Naive thymus-derived CD4-positive, alpha-beta T cell (primary cell): ENCODE data around the gene SRSF6. TPM values are rescaled to one million over a fixed set of nuclear protein-coding genes. Genes with fewer than 3 reads are reported as not detected.

Experiments used
- ATAC-seq: fragments of 150-1000 bp; cut with Tn5 transposase; 2 replicates; pipeline ENCODE4 v1.10.0; 2021; ENCODE audit warnings: mild to moderate bottlenecking, moderate library complexity
- CTCF ChIA-PET: fragments of 350-600 bp; sonication (Branson Sonifier 250); formaldehyde crosslinking; loops from one replicate; lab custom pipeline; 2021; ENCODE audit warnings: antibody characterized with exemption; lab: Charles Lee
- POLR2A ChIA-PET: fragments of 350-600 bp; sonication (Branson Sonifier 250); formaldehyde crosslinking; loops from one replicate; lab custom pipeline; 2021; ENCODE audit warnings: antibody characterized with exemption, inconsistent platforms; lab: Charles Lee
- DNase-seq, 9 donors: peaks; one replicate each; pipeline versions ENCODE4 v3.0.0 to v3.0.0-alpha.2; 2020 to 2022; ENCODE audit warnings: mixed read lengths in 1 of 9
- H3K27ac ChIP-seq: one replicate; pipeline ENCODE4 v1.7.0; 2013; ENCODE audit warnings: mild to moderate bottlenecking, low read depth, low read length, moderate library complexity
- H3K27me3 ChIP-seq, 2 donors: one replicate each; pipeline ENCODE4 v1.7.0; 2013; ENCODE audit warnings: low read length in 2 of 2, mild to moderate bottlenecking in 2 of 2, moderate library complexity in 2 of 2; ENCODE audit not compliant: control insufficient read depth in 2 of 2, insufficient read depth in 2 of 2
- H3K36me3 ChIP-seq, 3 experiments: 1 replicate in 2 of 3; 2 replicates in 1 of 3; pipeline ENCODE4 v1.7.0; 2013; ENCODE audit warnings: low read length in 3 of 3, mild to moderate bottlenecking in 3 of 3, moderate library complexity in 1 of 3; ENCODE audit not compliant: insufficient read depth in 3 of 3, control insufficient read depth in 2 of 3
- H3K4me1 ChIP-seq, 2 donors: one replicate each; pipeline ENCODE4 v1.7.0; 2013; ENCODE audit warnings: low read length in 2 of 2, mild to moderate bottlenecking in 2 of 2, moderate library complexity in 1 of 2; ENCODE audit not compliant: control insufficient read depth in 2 of 2, insufficient read depth in 2 of 2
- H3K4me3 ChIP-seq: 2 replicates; pipeline ENCODE4 v1.7.0; 2013; ENCODE audit warnings: mild to moderate bottlenecking, low read length
- H3K9me3 ChIP-seq, 3 experiments: 1 replicate in 2 of 3; 2 replicates in 1 of 3; pipeline ENCODE4 v1.7.0; 2013; ENCODE audit warnings: low read length in 3 of 3; ENCODE audit not compliant: control insufficient read depth in 2 of 3
- H3K27ac Mint-ChIP-seq, 9 donors: one replicate each; pipeline ENCODE4 v1.8.0; 2020 to 2022; ENCODE audit warnings: mixed read lengths in 9 of 9, mild to moderate bottlenecking in 8 of 9, moderate library complexity in 5 of 9, inconsistent platforms in 2 of 9
- H3K27me3 Mint-ChIP-seq, 5 donors: one replicate each; pipeline ENCODE4 v1.8.0; 2021 to 2022; ENCODE audit warnings: mixed read lengths in 5 of 5, mild to moderate bottlenecking in 1 of 5
- H3K36me3 Mint-ChIP-seq, 5 donors: one replicate each; pipeline ENCODE4 v1.8.0; 2020 to 2022; ENCODE audit warnings: mixed read lengths in 5 of 5, mild to moderate bottlenecking in 3 of 5, inconsistent platforms in 1 of 5
- H3K4me1 Mint-ChIP-seq, 7 donors: one replicate each; pipeline ENCODE4 v1.8.0; 2020 to 2022; ENCODE audit warnings: mixed read lengths in 7 of 7, mild to moderate bottlenecking in 3 of 7, inconsistent platforms in 1 of 7
- H3K4me3 Mint-ChIP-seq, 10 donors: one replicate each; pipeline ENCODE4 v1.8.0; 2020 to 2022; ENCODE audit warnings: mild to moderate bottlenecking in 10 of 10, mixed read lengths in 10 of 10, moderate library complexity in 6 of 10, inconsistent platforms in 2 of 10
- H3K9me3 Mint-ChIP-seq, 11 donors: one replicate each; pipeline ENCODE4 v1.8.0; 2020 to 2022; ENCODE audit warnings: mixed read lengths in 11 of 11, mild to moderate bottlenecking in 4 of 11, inconsistent platforms in 1 of 11, moderate library complexity in 1 of 11
- intact Hi-C, 2 donors: fragments of 100-400 bp; cut with micrococcal nuclease; formaldehyde crosslinking; loops; one replicate each; pipeline ENCODE4 v1.15.1; 2023
- polyA plus RNA-seq, 2 donors: library from polyadenylated mRNA; unstranded; fragments of 300-500 nt; fragmentation: Illumina TruSeq; gene quantifications; one replicate each; pipeline ENCODE4 v1.2.3, GENCODE V29; 2021
- total RNA-seq, 6 experiments: library from RNA in 5 of 6; stranded (reverse) in 5 of 6; gene quantifications; 1 replicate in 5 of 6; 2 replicates in 1 of 6; pipeline ENCODE4 v1.2.3 and lab custom pipeline; 2021 to 2026

SRSF6 gene
- total RNA-seq, result 100 to 1,000 TPM; 168 to 291 (median 239) TPM
- polyA plus RNA-seq, result 10 to 100 TPM; 46.6 to 52.8 TPM
- total RNA-seq (lab: John Stamatoyannopoulos, UW), result 359 reads per million, percentile 97 among the genes with 10 or more reads in this experiment

- Histone ChIP-seq H3K27ac (peak within 1 kb of the TSS; percentile 100), H3K27me3 (no peaks in the 10 kb centered on the region), H3K4me3 (peak within 1 kb of the TSS; percentile 86), H3K4me1 (peaks cover 10 to 29% of the 10 kb centered on the region in 2 donors), H3K9me3 (no peaks in the 10 kb centered on the region), H3K36me3 (peaks cover 17 to 33% (median 20%) of the 10 kb centered on the region in 3 experiments)
- peak within 1 kb of the TSS; percentile 96 to 100 (median 99) for H3K27ac Mint-ChIP-seq
- H3K27me3 Mint-ChIP-seq, result peaks cover 0 to 14% (median 4%) of the 10 kb centered on the region in 5 donors
- DNase-seq, result peak; percentile 88 to 96 (median 94)
- ATAC-seq, result peak; percentile 92
- CTCF ChIA-PET, result interaction anchor here (0.6 kb wide), 2 partner anchors 8 to 34 kb away, joined by 3 read pairs; no protein-coding TSS in a partner anchor
- no peaks in the 10 kb centered on the region for H3K9me3 Mint-ChIP-seq
- peak within 1 kb of the TSS; percentile 79 to 100 (median 94) for H3K4me3 Mint-ChIP-seq
- peaks cover 7 to 29% (median 23%) of the 10 kb centered on the region in 5 donors for H3K36me3 Mint-ChIP-seq
- H3K4me1 Mint-ChIP-seq, result peaks cover 24 to 48% (median 38%) of the 10 kb centered on the region in 7 donors
- POLR2A ChIA-PET, result interaction anchor here (0.6 to 3.4 kb wide), 13 partner anchors 9 to 1210 kb away, joined by 3 to 18 read pairs (median 3); partner anchors contain the start of genes IFT52 and OSER1
- intact Hi-C loops, result loop anchor here (1.0 to 10.0 kb wide), 15 partner anchors 56 to 1959 kb away; partner anchors contain the start of genes IFT52 (in 2 of the 2), OSER1 (in 2 of the 2), YWHAB (in 2 of the 2) and CHD6 (in 1 of the 2)
Observed at GRCh38 chr20:43457640-43458421, at the start of gene SRSF6. SRSF6 (plus strand) TSS chr20:43457896; CDS start chr20:43458034, 138 bp downstream.

- Mint-ChIP-seq H3K27ac (no peak overlapping the region), H3K9me3 (peaks cover 0 to 48% (median 8%) of the 10 kb centered on the region in 11 donors), H3K36me3 (peaks cover 0 to 14% (median 0%) of the 10 kb centered on the region in 5 donors), H3K4me3 (no peak overlapping the region), H3K4me1 (no peaks in the 10 kb centered on the region), H3K27me3 (peaks cover 18 to 77% (median 70%) of the 10 kb centered on the region in 5 donors)
- no peaks in the 10 kb centered on the region for H3K4me1 ChIP-seq
- no peak overlapping the region for H3K27ac ChIP-seq
- POLR2A ChIA-PET, result no interaction called here
- ATAC-seq, result no peak
- CTCF ChIA-PET, result no interaction called here
- intact Hi-C loops, result loop anchor here in 1 of 2 donors (5.0 kb wide), 1 partner anchor 1672 kb away; no protein-coding TSS in a partner anchor
- no peaks in the 10 kb centered on the region for H3K36me3 ChIP-seq
- H3K4me3 ChIP-seq, result no peak overlapping the region
- no peaks in the 10 kb centered on the region for H3K9me3 ChIP-seq
- no peak for DNase-seq
- H3K27me3 ChIP-seq, result peaks cover 0 to 8% of the 10 kb centered on the region in 2 donors
Observed at GRCh38 chr20:43408848-43409576, 48.7 kb upstream of the SRSF6 start.

- H3K27me3 Mint-ChIP-seq, result peaks cover 15 to 76% (median 66%) of the 10 kb centered on the region in 5 donors
- POLR2A ChIA-PET, result no interaction called here
Observed at GRCh38 chr20:43409577-43409913, 48.2 kb upstream of the SRSF6 start.

GRCh38 chr20:43415661-43416430 is 41.9 kb upstream of the SRSF6 start:
- no peak overlapping the region for H3K27ac Mint-ChIP-seq
- ATAC-seq (no peak), DNase-seq (no peak)
- no peak overlapping the region for H3K4me3 Mint-ChIP-seq
- H3K4me1 Mint-ChIP-seq, result no peaks in the 10 kb centered on the region
- no peaks in the 10 kb centered on the region for H3K36me3 ChIP-seq
- H3K4me3 ChIP-seq, result no peak overlapping the region
- H3K27ac ChIP-seq, result no peak overlapping the region
- ChIA-PET POLR2A (no interaction called here), CTCF (no interaction called here)
- peaks cover 0 to 27% (median 0%) of the 10 kb centered on the region in 3 experiments for H3K9me3 ChIP-seq
- intact Hi-C loops, result no loop called here
- H3K9me3 Mint-ChIP-seq, result peaks cover 3 to 36% (median 25%) of the 10 kb centered on the region in 11 donors
- H3K27me3 Mint-ChIP-seq, result peaks cover 0 to 49% (median 36%) of the 10 kb centered on the region in 5 donors
- H3K36me3 Mint-ChIP-seq, result peaks cover 0 to 8% (median 4%) of the 10 kb centered on the region in 5 donors
- H3K4me1 ChIP-seq, result no peaks in the 10 kb centered on the region
- peaks cover 0 to 5% of the 10 kb centered on the region in 2 donors for H3K27me3 ChIP-seq

More at GRCh38 chr20:43409577-43409913, 48.2 kb upstream of the SRSF6 start:
- H3K4me1 ChIP-seq, result no peaks in the 10 kb centered on the region
- H3K27ac ChIP-seq, result no peak overlapping the region
- H3K4me3 ChIP-seq, result no peak overlapping the region
- DNase-seq, result no peak
- intact Hi-C loops, result loop anchor here in 1 of 2 donors (5.0 kb wide), 1 partner anchor 1672 kb away; no protein-coding TSS in a partner anchor
- no peaks in the 10 kb centered on the region for H3K36me3 ChIP-seq
- no peaks in the 10 kb centered on the region for H3K9me3 ChIP-seq
- CTCF ChIA-PET, result interaction anchor here (0.7 kb wide), 1 partner anchor 15 kb away, joined by 3 read pairs; no protein-coding TSS in a partner anchor
- H3K36me3 Mint-ChIP-seq, result peaks cover 0 to 14% (median 0%) of the 10 kb centered on the region in 5 donors
- H3K27ac Mint-ChIP-seq, result no peak overlapping the region
- no peaks in the 10 kb centered on the region for H3K4me1 Mint-ChIP-seq
- ATAC-seq, result no peak
- peaks cover 0 to 48% (median 8%) of the 10 kb centered on the region in 11 donors for H3K9me3 Mint-ChIP-seq
- H3K27me3 ChIP-seq, result peaks cover 0 to 8% of the 10 kb centered on the region in 2 donors
- H3K4me3 Mint-ChIP-seq, result no peak overlapping the region

GRCh38 chr20:43416591-43417228 is 41.0 kb upstream of the SRSF6 start:
- H3K27me3 ChIP-seq, result peaks cover 0 to 5% of the 10 kb centered on the region in 2 donors
- ChIA-PET CTCF (interaction anchor here (0.7 kb wide), 1 partner anchor 20 kb away, joined by 3 read pairs; no protein-coding TSS in a partner anchor), POLR2A (no interaction called here)
- no peak overlapping the region for H3K4me3 ChIP-seq
- no peaks in the 10 kb centered on the region for H3K4me1 Mint-ChIP-seq
- H3K27ac ChIP-seq, result no peak overlapping the region
- intact Hi-C loops, result no loop called here
- DNase-seq (no peak), ATAC-seq (no peak)
- H3K9me3 Mint-ChIP-seq, result peaks cover 3 to 41% (median 30%) of the 10 kb centered on the region in 11 donors
- peaks cover 0 to 12% (median 4%) of the 10 kb centered on the region in 5 donors for H3K36me3 Mint-ChIP-seq
- H3K9me3 ChIP-seq, result peaks cover 0 to 29% (median 0%) of the 10 kb centered on the region in 3 experiments
- H3K4me3 Mint-ChIP-seq, result no peak overlapping the region
- no peaks in the 10 kb centered on the region for H3K36me3 ChIP-seq
- peaks cover 0 to 49% (median 32%) of the 10 kb centered on the region in 5 donors for H3K27me3 Mint-ChIP-seq
- H3K4me1 ChIP-seq, result no peaks in the 10 kb centered on the region
- H3K27ac Mint-ChIP-seq, result peak overlapping the region in 1 of 9 donors; percentile 51
